Tibial nerve (tissue), 4 donors: ENCODE data around the gene SLC34A1.

ENCODE experiments used
- EP300 ChIP-seq, 2 donors: sonication (generic); formaldehyde crosslinking; IDR thresholded peaks; one replicate each; pipeline ENCODE4 v1.6.1; 2017; ENCODE audit warnings: antibody characterized with exemption in 2 of 2, mild to moderate bottlenecking in 1 of 2
- POLR2A ChIP-seq, 2 donors: fragments of 450-650 bp; IDR thresholded peaks; one replicate each; pipeline ENCODE4 v1.6.1; 2017; ENCODE audit warnings: antibody characterized with exemption in 2 of 2, mild to moderate bottlenecking in 2 of 2, moderate library complexity in 2 of 2
- TF ChIP-seq, protein P1 (sequence below), 5 experiments: fragments of 200-600 bp in 3 of 5; fragments of 450-650 bp in 2 of 5; sonication (generic) in 3 of 5; IDR thresholded peaks; one replicate each; pipeline ENCODE4 v1.5.1; 2016 to 2019; ENCODE audit warnings: antibody characterized with exemption in 5 of 5, mild to moderate bottlenecking in 3 of 5, moderate library complexity in 2 of 5

DNA sequence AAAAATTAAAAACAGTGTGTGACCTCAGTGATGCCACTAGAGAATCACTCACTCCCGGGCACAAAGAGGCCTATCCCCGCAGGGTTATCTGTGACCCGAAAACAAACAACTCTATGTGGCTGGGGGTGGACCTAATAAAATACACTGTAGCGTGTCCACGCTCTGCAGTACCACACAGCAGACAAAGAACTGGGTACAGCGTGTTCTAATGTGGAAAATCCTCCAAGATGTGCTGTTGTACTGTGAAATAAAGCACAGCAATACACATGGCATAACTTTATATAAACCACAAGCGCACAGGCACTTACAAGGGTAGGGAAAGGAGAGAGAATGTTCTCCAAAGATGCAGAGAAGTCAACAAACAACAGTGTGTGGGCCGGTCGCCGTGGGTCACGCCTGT, 8.1 kb upstream of the SLC34A1 start:
- TF ChIP-seq, protein P1, sequence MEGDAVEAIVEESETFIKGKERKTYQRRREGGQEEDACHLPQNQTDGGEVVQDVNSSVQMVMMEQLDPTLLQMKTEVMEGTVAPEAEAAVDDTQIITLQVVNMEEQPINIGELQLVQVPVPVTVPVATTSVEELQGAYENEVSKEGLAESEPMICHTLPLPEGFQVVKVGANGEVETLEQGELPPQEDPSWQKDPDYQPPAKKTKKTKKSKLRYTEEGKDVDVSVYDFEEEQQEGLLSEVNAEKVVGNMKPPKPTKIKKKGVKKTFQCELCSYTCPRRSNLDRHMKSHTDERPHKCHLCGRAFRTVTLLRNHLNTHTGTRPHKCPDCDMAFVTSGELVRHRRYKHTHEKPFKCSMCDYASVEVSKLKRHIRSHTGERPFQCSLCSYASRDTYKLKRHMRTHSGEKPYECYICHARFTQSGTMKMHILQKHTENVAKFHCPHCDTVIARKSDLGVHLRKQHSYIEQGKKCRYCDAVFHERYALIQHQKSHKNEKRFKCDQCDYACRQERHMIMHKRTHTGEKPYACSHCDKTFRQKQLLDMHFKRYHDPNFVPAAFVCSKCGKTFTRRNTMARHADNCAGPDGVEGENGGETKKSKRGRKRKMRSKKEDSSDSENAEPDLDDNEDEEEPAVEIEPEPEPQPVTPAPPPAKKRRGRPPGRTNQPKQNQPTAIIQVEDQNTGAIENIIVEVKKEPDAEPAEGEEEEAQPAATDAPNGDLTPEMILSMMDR (IDR thresholded peaks at IDR 0.05), result no peak
- TF ChIP-seq POLR2A (IDR thresholded peaks at IDR 0.05), result no peak
- TF ChIP-seq EP300 (IDR thresholded peaks at IDR 0.05), result no peak
